Activated T-helper 17 cell treated with anti-CD3 and anti-CD28 coated beads, Interleukin-2, amount 50 U/mL, for 72 hours (primary cell): ENCODE measurements around the gene CNTN4. TPM values are rescaled to one million over a fixed set of nuclear protein-coding genes. Genes with fewer than 3 reads are reported as not detected.

ENCODE experiments used
- ATAC-seq: fragments of 150-1000 bp; cut with Tn5 transposase; replicated peaks from 2 replicates; pipeline ENCODE4 v1.10.0; 2021; ENCODE audit warnings: mild to moderate bottlenecking, moderate library complexity
- H3K27ac Mint-ChIP-seq: one replicate; pipeline ENCODE4 v1.8.0; 2022; ENCODE audit warnings: mixed read lengths
- H3K27me3 Mint-ChIP-seq: one replicate; pipeline ENCODE4 v1.8.0; 2022; ENCODE audit warnings: mixed read lengths
- H3K36me3 Mint-ChIP-seq: one replicate; pipeline ENCODE4 v1.8.0; 2022; ENCODE audit warnings: low read depth, mild to moderate bottlenecking, mixed read lengths
- H3K4me1 Mint-ChIP-seq: one replicate; pipeline ENCODE4 v1.8.0; 2022; ENCODE audit warnings: mixed read lengths
- H3K4me3 Mint-ChIP-seq: one replicate; pipeline ENCODE4 v1.8.0; 2022; ENCODE audit warnings: mild to moderate bottlenecking, mixed read lengths
- H3K9me3 Mint-ChIP-seq: one replicate; pipeline ENCODE4 v1.8.0; 2022; ENCODE audit warnings: mixed read lengths
- total RNA-seq, 2 donors: library from RNA; stranded (reverse); gene quantifications; one replicate each; pipeline ENCODE4 v1.2.3, GENCODE V29; 2022

The CNTN4 gene
- total RNA-seq, 2 donors from 2014 or later = not detected

- Mint-ChIP-seq H3K9me3 (peaks cover 4% of the 10 kb centered on the region), H3K27ac (no peak overlapping the region), H3K4me1 (no peaks in the 10 kb centered on the region), H3K4me3 (no peak overlapping the region), H3K36me3 (no peaks in the 10 kb centered on the region), H3K27me3 (no peaks in the 10 kb centered on the region)
- ATAC-seq = no peak
These were observed 516.4 kb downstream of the CNTN4 start for GRCh38 chr3:2615080-2615479.

GRCh38 chr3:2623436-2623835, 524.8 kb downstream of the CNTN4 start:
- Mint-ChIP-seq H3K4me1 (no peaks in the 10 kb centered on the region), H3K36me3 (no peaks in the 10 kb centered on the region), H3K27ac (no peak overlapping the region), H3K4me3 (no peak overlapping the region), H3K9me3 (no peaks in the 10 kb centered on the region), H3K27me3 (peaks cover 3% of the 10 kb centered on the region)
- ATAC-seq = no peak

- no peaks in the 10 kb centered on the region for H3K36me3 Mint-ChIP-seq
- no peaks in the 10 kb centered on the region for H3K4me1 Mint-ChIP-seq
- no peak for ATAC-seq
- no peak overlapping the region for H3K4me3 Mint-ChIP-seq
- H3K27me3 Mint-ChIP-seq = peaks cover 4% of the 10 kb centered on the region
- H3K27ac Mint-ChIP-seq = no peak overlapping the region
- H3K9me3 Mint-ChIP-seq = no peaks in the 10 kb centered on the region
These were observed 529.5 kb downstream of the CNTN4 start for GRCh38 chr3:2628117-2628516.

- H3K9me3 Mint-ChIP-seq = peaks cover 8% of the 10 kb centered on the region
These were observed 536.8 kb downstream of the CNTN4 start for GRCh38 chr3:2635511-2635910.

GRCh38 chr3:2643606-2644005, 544.9 kb downstream of the CNTN4 start:
- H3K27ac Mint-ChIP-seq = no peak overlapping the region
- peaks cover 3% of the 10 kb centered on the region for H3K9me3 Mint-ChIP-seq
- no peak overlapping the region for H3K4me3 Mint-ChIP-seq
- ATAC-seq = no peak
- H3K4me1 Mint-ChIP-seq = no peaks in the 10 kb centered on the region
- no peaks in the 10 kb centered on the region for H3K36me3 Mint-ChIP-seq
- peaks cover 12% of the 10 kb centered on the region for H3K27me3 Mint-ChIP-seq

More at GRCh38 chr3:2635511-2635910, 536.8 kb downstream of the CNTN4 start:
- Mint-ChIP-seq H3K27ac (no peak overlapping the region), H3K4me3 (no peak overlapping the region), H3K27me3 (peaks cover 15% of the 10 kb centered on the region), H3K36me3 (no peaks in the 10 kb centered on the region), H3K4me1 (no peaks in the 10 kb centered on the region)
- ATAC-seq = no peak

GRCh38 chr3:2645001-2645400, 546.3 kb downstream of the CNTN4 start:
- no peak for ATAC-seq
- Mint-ChIP-seq H3K9me3 (peaks cover 3% of the 10 kb centered on the region), H3K27me3 (peaks cover 4% of the 10 kb centered on the region), H3K4me3 (no peak overlapping the region), H3K36me3 (no peaks in the 10 kb centered on the region), H3K27ac (no peak overlapping the region), H3K4me1 (no peaks in the 10 kb centered on the region)

- no peak overlapping the region for H3K27ac Mint-ChIP-seq
- H3K4me3 Mint-ChIP-seq = no peak overlapping the region
- H3K36me3 Mint-ChIP-seq = no peaks in the 10 kb centered on the region
- H3K9me3 Mint-ChIP-seq = peaks cover 3% of the 10 kb centered on the region
- H3K4me1 Mint-ChIP-seq = no peaks in the 10 kb centered on the region
- H3K27me3 Mint-ChIP-seq = no peaks in the 10 kb centered on the region
- ATAC-seq = no peak
These were observed 552.1 kb downstream of the CNTN4 start for GRCh38 chr3:2650746-2651145.

- no peaks in the 10 kb centered on the region for H3K36me3 Mint-ChIP-seq
- no peaks in the 10 kb centered on the region for H3K27me3 Mint-ChIP-seq
- H3K27ac Mint-ChIP-seq = no peak overlapping the region
- H3K4me3 Mint-ChIP-seq = no peak overlapping the region
- peaks cover 3% of the 10 kb centered on the region for H3K9me3 Mint-ChIP-seq
- no peak for ATAC-seq
- H3K4me1 Mint-ChIP-seq = no peaks in the 10 kb centered on the region
These were observed 553.7 kb downstream of the CNTN4 start for GRCh38 chr3:2652386-2652785.

GRCh38 chr3:2653706-2654105, 555.0 kb downstream of the CNTN4 start:
- Mint-ChIP-seq H3K4me3 (no peak overlapping the region), H3K9me3 (no peaks in the 10 kb centered on the region), H3K27me3 (no peaks in the 10 kb centered on the region), H3K36me3 (no peaks in the 10 kb centered on the region), H3K27ac (no peak overlapping the region), H3K4me1 (no peaks in the 10 kb centered on the region)
- ATAC-seq = no peak

GRCh38 chr3:2655229-2655701, 556.6 kb downstream of the CNTN4 start:
- Mint-ChIP-seq H3K4me1 (no peaks in the 10 kb centered on the region), H3K27ac (no peak overlapping the region), H3K9me3 (no peaks in the 10 kb centered on the region), H3K36me3 (no peaks in the 10 kb centered on the region), H3K27me3 (no peaks in the 10 kb centered on the region), H3K4me3 (no peak overlapping the region)
- no peak for ATAC-seq

GRCh38 chr3:2656806-2657777, 558.4 kb downstream of the CNTN4 start:
- no peaks in the 10 kb centered on the region for H3K9me3 Mint-ChIP-seq
- peaks cover 4% of the 10 kb centered on the region for H3K27me3 Mint-ChIP-seq
- no peak for ATAC-seq
- no peaks in the 10 kb centered on the region for H3K36me3 Mint-ChIP-seq
- H3K4me1 Mint-ChIP-seq = no peaks in the 10 kb centered on the region
- H3K27ac Mint-ChIP-seq = no peak overlapping the region
- H3K4me3 Mint-ChIP-seq = no peak overlapping the region

GRCh38 chr3:2657971-2658370, 559.3 kb downstream of the CNTN4 start:
- Mint-ChIP-seq H3K4me1 (no peaks in the 10 kb centered on the region), H3K27me3 (peaks cover 4% of the 10 kb centered on the region), H3K9me3 (no peaks in the 10 kb centered on the region), H3K4me3 (no peak overlapping the region), H3K36me3 (no peaks in the 10 kb centered on the region), H3K27ac (no peak overlapping the region)
- ATAC-seq = no peak

GRCh38 chr3:2659896-2660295, 561.2 kb downstream of the CNTN4 start:
- no peak overlapping the region for H3K27ac Mint-ChIP-seq
- no peaks in the 10 kb centered on the region for H3K9me3 Mint-ChIP-seq
- no peak for ATAC-seq

GRCh38 chr3:2661078-2661477, 562.4 kb downstream of the CNTN4 start:
- Mint-ChIP-seq H3K4me1 (no peaks in the 10 kb centered on the region), H3K27ac (no peak overlapping the region), H3K9me3 (no peaks in the 10 kb centered on the region), H3K36me3 (no peaks in the 10 kb centered on the region), H3K4me3 (no peak overlapping the region), H3K27me3 (peaks cover 4% of the 10 kb centered on the region)
- ATAC-seq = no peak

More at GRCh38 chr3:2659896-2660295, 561.2 kb downstream of the CNTN4 start:
- H3K4me1 Mint-ChIP-seq = no peaks in the 10 kb centered on the region
- no peak overlapping the region for H3K4me3 Mint-ChIP-seq
- peaks cover 4% of the 10 kb centered on the region for H3K27me3 Mint-ChIP-seq
- no peaks in the 10 kb centered on the region for H3K36me3 Mint-ChIP-seq

- Mint-ChIP-seq H3K36me3 (no peaks in the 10 kb centered on the region), H3K27ac (no peak overlapping the region), H3K27me3 (peaks cover 11% of the 10 kb centered on the region), H3K4me3 (no peak overlapping the region), H3K9me3 (no peaks in the 10 kb centered on the region), H3K4me1 (no peaks in the 10 kb centered on the region)
- ATAC-seq = no peak
These were observed 578.8 kb downstream of the CNTN4 start for GRCh38 chr3:2677501-2677900.
